Stimulated activated CD4-positive, alpha-beta T cell treated with anti-CD3 and anti-CD28 coated beads, Interleukin-15, amount 100 ng/mL, for 1 hour (primary cell): ENCODE results near the gene ANXA2.
"Not testable (repeated sequence)": the region's sequence is repeated elsewhere in the genome, so short reads cannot be mapped to it uniquely, and the experiment has no call there.

Source experiments
- DNase-seq, 2 donors: peaks; one replicate each; pipeline ENCODE4 v3.0.0-alpha.2; 2020; ENCODE audit warnings: low read depth in 1 of 2, low spot score in 1 of 2

ANXA2 gene

GRCh38 chr15:60397772-60398445 lies at the start of gene ANXA2:
Gene ANXA2, minus strand, starts transcription at chr15:60397986. Its CDS starts 11,911 bp downstream, at chr15:60386075.
- peak; percentile 60 to 74 for DNase-seq

- no peak for DNase-seq
Measured at GRCh38 chr15:60444289-60444912, 46.6 kb upstream of the ANXA2 start.

- DNase-seq, result no peak
Measured at GRCh38 chr15:60442763-60443162, 45.0 kb upstream of the ANXA2 start.

- no peak for DNase-seq
Measured at GRCh38 chr15:60442031-60442650, 44.4 kb upstream of the ANXA2 start.

GRCh38 chr15:60441331-60441730 lies 43.5 kb upstream of the ANXA2 start:
- DNase-seq, result no peak

- DNase-seq, result no peak
Measured at GRCh38 chr15:60438646-60439045, 40.9 kb upstream of the ANXA2 start.

- DNase-seq, result no peak
Measured at GRCh38 chr15:60428935-60429334, 31.1 kb upstream of the ANXA2 start.

GRCh38 chr15:60426870-60427508 lies 29.2 kb upstream of the ANXA2 start:
- no peak for DNase-seq

GRCh38 chr15:60425461-60425860 lies 27.7 kb upstream of the ANXA2 start:
- DNase-seq, result no peak

- DNase-seq, result no peak
Measured at GRCh38 chr15:60424006-60424405, 26.2 kb upstream of the ANXA2 start.

GRCh38 chr15:60423537-60423936 lies 25.8 kb upstream of the ANXA2 start:
- DNase-seq, result no peak

GRCh38 chr15:60421544-60421943 lies 23.8 kb upstream of the ANXA2 start:
- DNase-seq, result no peak

- no peak for DNase-seq
Measured at GRCh38 chr15:60420203-60420716, 22.5 kb upstream of the ANXA2 start.

GRCh38 chr15:60419753-60420152 lies 22.0 kb upstream of the ANXA2 start:
- DNase-seq, result no peak

GRCh38 chr15:60418096-60418495 lies 20.3 kb upstream of the ANXA2 start:
- no peak for DNase-seq

- DNase-seq, result no peak
Measured at GRCh38 chr15:60417112-60417511, 19.3 kb upstream of the ANXA2 start.

GRCh38 chr15:60416484-60416883 lies 18.7 kb upstream of the ANXA2 start:
- DNase-seq, result no peak

GRCh38 chr15:60414016-60414682 lies 16.4 kb upstream of the ANXA2 start:
- DNase-seq, result no peak

GRCh38 chr15:60413231-60413824 lies 15.5 kb upstream of the ANXA2 start:
- no peak for DNase-seq

GRCh38 chr15:60412807-60413206 lies 15.0 kb upstream of the ANXA2 start:
- not testable (repeated sequence) for DNase-seq
